GM12878 (cell line): ENCODE data around the gene CEP63. TPM values are rescaled to one million over a fixed set of nuclear protein-coding genes. Genes with fewer than 3 reads are reported as not detected.

Source experiments
- ATAC-seq: fragments of 200-7000 bp; cut with Tn5 transposase; 3 replicates; pipeline ENCODE4 v1.9.1; 2020; ENCODE audit warnings: mild to moderate bottlenecking, moderate library complexity
- BruUV-seq: library from RNA; stranded (reverse); fragments of 400-500 nt; replicated peaks from 2 replicates; lab custom pipeline; 2021; lab: Mats Ljungman, UMichigan
- CTCF ChIA-PET: fragments of 300-600 bp; sonication (Branson Sonifier 250); formaldehyde crosslinking; extraction: SDS; loops from one replicate; lab custom pipeline; 2021; ENCODE audit warnings: inconsistent platforms; lab: Yijun Ruan, JAX
- POLR2A ChIA-PET: fragments of 350-600 bp; formaldehyde crosslinking; extraction: SDS; loops from one replicate; lab custom pipeline; 2021; ENCODE audit warnings: inconsistent platforms; lab: Charles Lee
- RAD21 ChIA-PET: fragments of 300-600 bp; sonication (Branson Sonifier 250); formaldehyde crosslinking; loops from one replicate; lab custom pipeline; 2023; ENCODE audit warnings: antibody characterized with exemption; ENCODE audit not compliant: unreplicated experiment; lab: Charles Lee
- SMC1A ChIA-PET: fragments of 300-600 bp; sonication (Branson Sonifier 250); formaldehyde crosslinking; loops from one replicate; lab custom pipeline; 2023; ENCODE audit not compliant: unreplicated experiment, uncharacterized antibody; lab: Charles Lee
- DNase-seq: peaks from one replicate; pipeline ENCODE4 v3.0.0-alpha.2; 2011; ENCODE audit warnings: low read depth, low spot score
- FAIRE-seq: peaks from 3 replicates; lab custom pipeline; 2011; peaks lifted over from hg19 to GRCh38; lab: Jason Lieb, UNC
- H2AFZ ChIP-seq: 2 replicates; pipeline ENCODE4 v1.6.0; 2011; ENCODE audit warnings: low read depth, low read length, control low read depth; ENCODE audit not compliant: control insufficient read depth
- H3K27ac ChIP-seq: 2 replicates; pipeline ENCODE4 v1.5.1; 2011; ENCODE audit warnings: control low read depth; ENCODE audit not compliant: control insufficient read depth, insufficient read depth
- H3K27me3 ChIP-seq, 2 experiments: replicated peaks in 1 of 2; 2 replicates each; pipeline versions ENCODE4 v1.6.0 to v1.6.1; 2011; ENCODE audit warnings: low read length in 1 of 2; ENCODE audit not compliant: control insufficient read depth in 2 of 2, insufficient read depth in 2 of 2
- H3K36me3 ChIP-seq, 2 experiments: 2 replicates each; pipeline ENCODE4 v1.5.1; 2011; ENCODE audit warnings: low read length in 1 of 2; ENCODE audit not compliant: control insufficient read depth in 2 of 2, insufficient read depth in 2 of 2
- H3K4me1 ChIP-seq: 2 replicates; pipeline ENCODE4 v1.6.1; 2011; ENCODE audit warnings: mild to moderate bottlenecking, low read length, moderate library complexity, mixed read lengths; ENCODE audit not compliant: control insufficient read depth, insufficient read depth
- H3K4me2 ChIP-seq: 2 replicates; pipeline ENCODE4 v1.6.0; 2011; ENCODE audit warnings: control low read depth; ENCODE audit not compliant: control insufficient read depth, insufficient read depth
- H3K4me3 ChIP-seq: fragments of 200-600 bp; sonication (generic); 2 replicates; pipeline ENCODE4 v1.5.1; 2016
- H3K79me2 ChIP-seq: 2 replicates; pipeline ENCODE4 v1.6.0; 2011; ENCODE audit warnings: low read length; ENCODE audit not compliant: control insufficient read depth, insufficient read depth
- H3K9ac ChIP-seq: 2 replicates; pipeline ENCODE4 v1.8.0; 2011; ENCODE audit warnings: low read length, control low read depth, mixed read lengths; ENCODE audit not compliant: control insufficient read depth, insufficient read depth
- H3K9me3 ChIP-seq: replicated peaks from 3 replicates; pipeline ENCODE4 v1.5.1; 2011; ENCODE audit warnings: mild to moderate bottlenecking, low read length; ENCODE audit not compliant: control insufficient read depth, insufficient read depth
- H4K20me1 ChIP-seq: 2 replicates; pipeline ENCODE4 v1.6.0; 2011; ENCODE audit not compliant: control insufficient read depth, insufficient read depth
- BHLHE40 ChIP-seq, 2 experiments: fragments of 450-650 bp in 1 of 2; IDR thresholded peaks; 2 replicates each; pipeline ENCODE4 v1.6.1; 2011 to 2017; ENCODE audit warnings: low read depth in 2 of 2, borderline replicate concordance in 1 of 2, improper control_type of control experiment in 1 of 2, low read length in 1 of 2, mild to moderate bottlenecking in 1 of 2
- BRCA1 ChIP-seq: IDR thresholded peaks from 2 replicates; pipeline ENCODE4 v1.6.1; 2011; ENCODE audit warnings: low read depth, low read length, improper control_type of control experiment
- CBX3 ChIP-seq: fragments of 200-600 bp; sonication (generic); IDR thresholded peaks from 2 replicates; pipeline ENCODE4 v1.6.1; 2016; ENCODE audit warnings: low read depth, borderline replicate concordance
- CEBPB ChIP-seq, 2 experiments: fragments of 150-350 bp in 1 of 2; IDR thresholded peaks; 2 replicates each; pipeline ENCODE4 v1.6.1; 2012 to 2014; ENCODE audit warnings: low read depth in 2 of 2, low read length in 2 of 2, borderline replicate concordance in 1 of 2, inconsistent platforms in 1 of 2
- CHD2 ChIP-seq: IDR thresholded peaks from 2 replicates; pipeline ENCODE4 v1.6.1; 2011; ENCODE audit warnings: low read depth, low read length, improper control_type of control experiment, borderline replicate concordance
- FOXM1 ChIP-seq: IDR thresholded peaks from 2 replicates; pipeline ENCODE4 v1.6.1; 2012; ENCODE audit warnings: low read depth, mild to moderate bottlenecking, inconsistent platforms, low read length, moderate library complexity
- GABPA ChIP-seq: IDR thresholded peaks from 2 replicates; pipeline ENCODE4 v1.6.1; 2014; ENCODE audit warnings: antibody characterized with exemption, low read depth, mild to moderate bottlenecking, inconsistent platforms
- HDAC6 ChIP-seq: fragments of 200-600 bp; sonication (generic); IDR thresholded peaks from one replicate; pipeline ENCODE4 v1.8.0; 2017; ENCODE audit warnings: antibody characterized with exemption; ENCODE audit not compliant: unreplicated experiment
- NFYB ChIP-seq: IDR thresholded peaks from 2 replicates; pipeline ENCODE4 v1.6.1; 2011; ENCODE audit warnings: low read depth, mild to moderate bottlenecking, low read length, improper control_type of control experiment, moderate library complexity; ENCODE audit not compliant: insufficient read depth
- ZBED1 ChIP-seq: IDR thresholded peaks from 2 replicates; pipeline ENCODE4 v1.6.1; 2016; ENCODE audit warnings: borderline replicate concordance
- ZBTB11 ChIP-seq: fragments of 450-650 bp; formaldehyde crosslinking; IDR thresholded peaks from 2 replicates; pipeline ENCODE4 v1.5.0; 2022; ENCODE audit warnings: mild to moderate bottlenecking, missing genetic modification characterization
- ZBTB4 ChIP-seq: fragments of 450-650 bp; formaldehyde crosslinking; IDR thresholded peaks from 2 replicates; pipeline ENCODE4 v1.4.0; 2022; ENCODE audit warnings: mild to moderate bottlenecking, moderate library complexity
- ZNF592 ChIP-seq: fragments of 450-650 bp; IDR thresholded peaks from 2 replicates; pipeline ENCODE4 v1.6.1; 2017; ENCODE audit warnings: mild to moderate bottlenecking, moderate library complexity
- WGBS: methylation state at CpG from one replicate; pipeline ENCODE4 v1.1.6; 2016; ENCODE audit warnings: low lambda C conversion rate; ENCODE audit not compliant: insufficient replicate concordance, insufficient coverage; ENCODE audit errors: missing lambda C conversion rate; 5-methylcytosine and 5-hydroxymethylcytosine counted together
- in situ Hi-C: fragments of 300-500 bp; cut with MboI; formaldehyde crosslinking; loops from 9 replicates; pipeline ENCODE4 v1.14.3; 2018; ENCODE audit warnings: mixed read lengths
- intact Hi-C: fragments of 100-400 bp; cut with micrococcal nuclease; formaldehyde crosslinking; loops from one replicate; pipeline ENCODE4 v1.14.2; 2022; ENCODE audit not compliant: unreplicated experiment
- polyA plus RNA-seq, 11 experiments: library from polyadenylated mRNA; depleted of rRNA in 4 of 11; unstranded in 6 of 11; stranded (reverse) in 5 of 11; fragments of >200 nt; fragmentation: Nextera tagmentation in 4 of 11; fragmentation: Illumina TruSeq in 1 of 11; extraction: Ambion mirVana in 4 of 11; extraction: Trizol in 1 of 11; gene quantifications; 1 replicate in 1 of 11; 2 replicates in 10 of 11; pipeline versions ENCODE4 v1.2.1 to v1.2.3, GENCODE V29; 2011 to 2016; ENCODE audit warnings: inconsistent platforms in 2 of 11, missing spikeins in 2 of 11, low read depth in 1 of 11
- total RNA-seq, 4 experiments: library from RNA; depleted of rRNA in 3 of 4; stranded (reverse); fragments of >200 nt in 3 of 4; fragmentation: Illumina TruSeq in 1 of 4; extraction: Trizol in 1 of 4; gene quantifications; 2 replicates each; pipeline versions ENCODE4 v1.2.1 to v1.2.3, GENCODE V29; 2013 to 2021

The CEP63 gene
- total and polyA plus RNA-seq, 10 of the 15 experiments (the other 5 are each of a cell fraction or from before 2014, with no cell fraction given) = 14.0 to 36.9 (median 26.8) TPM

- Histone ChIP-seq H3K4me3 (no peak overlapping the region), H3K27me3 (peaks cover 0 to 2% of the 10 kb centered on the region in 2 experiments; a peak in 3 of 4 replicates), H3K36me3 (no peaks in the 10 kb centered on the region), H3K27ac (no peak overlapping the region), H3K79me2 (no peaks in the 10 kb centered on the region), H4K20me1 (no peaks in the 10 kb centered on the region), H3K4me1 (no peaks in the 10 kb centered on the region), H3K9ac (no peak overlapping the region), H3K4me2 (no peak overlapping the region), H2AFZ (no peak overlapping the region), H3K9me3 (no peaks in the 10 kb centered on the region)
- ChIA-PET SMC1A (interaction anchor here (2.3 kb wide), 1 partner anchor 11 kb away, joined by 6 read pairs; no protein-coding TSS in a partner anchor), POLR2A (interaction anchor here (0.6 kb wide), 1 partner anchor 38 kb away, joined by 8 read pairs; no protein-coding TSS in a partner anchor), RAD21 (no interaction called here), CTCF (interaction anchor here (0.5 to 2.5 kb wide), 6 partner anchors 9 to 38 kb away, joined by 3 to 10 read pairs (median 5); no protein-coding TSS in a partner anchor)
- BruUV-seq = no TSS peak
- 37% methylated on average over 4 of the region's 4 CpGs for WGBS
- intact Hi-C loops (no loop called here), in situ Hi-C loops (no loop called here)
- ATAC-seq = no peak
- no peak for DNase-seq
- FAIRE-seq = no peak
- no peak for TF ChIP-seq ZBTB4 (CRISPR knock-in tag)
- TF ChIP-seq ZBED1 = no peak
- no peak for TF ChIP-seq GABPA
- no peak for TF ChIP-seq CEBPB (IDR thresholded peaks at IDR 0.05; ENCODE audit: borderline replicate concordance in 1 of 2, low read depth in 2 of 2, low read length in 2 of 2)
- TF ChIP-seq BHLHE40 (IDR thresholded peaks at IDR 0.05; ENCODE audit: borderline replicate concordance in 1 of 2, low read depth in 2 of 2, low read length in 1 of 2) = no peak
- TF ChIP-seq BRCA1 = no peak
- TF ChIP-seq ZBTB11 (CRISPR knock-in tag) = no peak
- TF ChIP-seq NFYB = no peak
- TF ChIP-seq FOXM1 = no peak
- TF ChIP-seq CHD2 = no peak
- TF ChIP-seq HDAC6 = no peak
- TF ChIP-seq CBX3 = no peak
- TF ChIP-seq ZNF592 = no peak
Observed at GRCh38 chr3:134614955-134615354, 129.1 kb downstream of the CEP63 start.
